GM12891 (cell line): ENCODE results near the gene MBLAC2.

Source experiments
- DNase-seq: peaks from one replicate; pipeline ENCODE4 v3.0.0; 2011; ENCODE audit warnings: low spot score; ENCODE audit not compliant: insufficient read length
- FAIRE-seq: peaks from 2 replicates; lab custom pipeline; 2011; peaks lifted over from hg19 to GRCh38; lab: Jason Lieb, UNC
- PAX5 ChIP-seq: IDR thresholded peaks from 2 replicates; pipeline ENCODE4 v1.6.1; 2011; ENCODE audit warnings: low read length, moderate library complexity, mild to moderate bottlenecking; ENCODE audit not compliant: insufficient read depth, severe bottlenecking
- POLR2A ChIP-seq: IDR thresholded peaks from 2 replicates; pipeline ENCODE4 v1.6.1; 2011; ENCODE audit warnings: low read depth, low read length, control low read depth
- POLR2AphosphoS5 ChIP-seq: IDR thresholded peaks from 2 replicates; pipeline ENCODE4 v1.6.1; 2011; ENCODE audit warnings: low read depth, low read length, control low read depth
- POU2F2 ChIP-seq: IDR thresholded peaks from 2 replicates; pipeline ENCODE4 v1.6.1; 2011; ENCODE audit warnings: low read depth, mild to moderate bottlenecking, control low read depth, low read length, moderate library complexity
- SPI1 ChIP-seq: IDR thresholded peaks from 2 replicates; pipeline ENCODE4 v1.6.1; 2011; ENCODE audit warnings: low read depth, low read length, control low read depth
- TAF1 ChIP-seq: IDR thresholded peaks from 2 replicates; pipeline ENCODE4 v1.6.1; 2011; ENCODE audit warnings: low read depth, low read length, control low read depth

Gene MBLAC2

DNA sequence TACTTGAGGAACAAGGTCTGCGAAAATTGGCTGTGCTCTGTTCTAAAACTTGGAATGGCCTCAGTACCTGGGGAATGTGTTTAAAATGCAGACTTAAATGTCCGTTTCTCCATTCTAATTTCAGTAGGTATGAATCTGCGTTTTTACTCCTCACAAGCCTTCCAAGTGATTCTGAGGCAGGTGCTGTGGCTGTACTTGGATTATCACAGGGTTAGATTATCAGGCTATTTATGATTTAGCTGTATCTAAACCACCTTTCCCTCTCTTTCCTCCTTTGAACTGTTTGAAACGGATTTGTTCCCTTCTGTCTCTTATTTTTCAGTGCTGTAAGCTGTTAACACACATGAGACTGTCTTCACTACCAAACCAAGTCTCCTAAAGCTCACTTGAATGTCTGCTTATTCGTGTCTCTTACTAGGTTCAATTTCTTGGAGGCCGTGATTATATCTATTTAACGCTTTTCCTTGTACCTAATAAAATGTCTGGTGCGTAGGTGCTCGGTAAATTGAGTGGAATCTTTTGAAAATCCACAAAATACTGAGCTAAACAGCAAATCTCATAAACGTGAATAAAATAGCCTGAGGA is 64.3 kb downstream of the MBLAC2 start:
- DNase-seq (no peak), FAIRE-seq (no peak)
- TF ChIP-seq POLR2A (no peak), PAX5 (no peak)

- FAIRE-seq (peak; percentile 98), DNase-seq (peak; percentile 41)
- TF ChIP-seq POLR2A: peak; percentile 97
- no peak for TF ChIP-seq PAX5
- peak; percentile 90 for TF ChIP-seq TAF1
- peak; percentile 48; the same call in 1 of the 2 replicates for TF ChIP-seq SPI1
- TF ChIP-seq POU2F2: peak; percentile 76
- peak; percentile 97 for TF ChIP-seq POLR2AphosphoS5
Observed at GRCh38 chr5:90409318-90410177, 65.0 kb downstream of the MBLAC2 start, which contains the start of gene CETN3. CETN3 (minus strand) TSS chr5:90409756; CDS start chr5:90409661, 95 bp downstream.

DNA sequence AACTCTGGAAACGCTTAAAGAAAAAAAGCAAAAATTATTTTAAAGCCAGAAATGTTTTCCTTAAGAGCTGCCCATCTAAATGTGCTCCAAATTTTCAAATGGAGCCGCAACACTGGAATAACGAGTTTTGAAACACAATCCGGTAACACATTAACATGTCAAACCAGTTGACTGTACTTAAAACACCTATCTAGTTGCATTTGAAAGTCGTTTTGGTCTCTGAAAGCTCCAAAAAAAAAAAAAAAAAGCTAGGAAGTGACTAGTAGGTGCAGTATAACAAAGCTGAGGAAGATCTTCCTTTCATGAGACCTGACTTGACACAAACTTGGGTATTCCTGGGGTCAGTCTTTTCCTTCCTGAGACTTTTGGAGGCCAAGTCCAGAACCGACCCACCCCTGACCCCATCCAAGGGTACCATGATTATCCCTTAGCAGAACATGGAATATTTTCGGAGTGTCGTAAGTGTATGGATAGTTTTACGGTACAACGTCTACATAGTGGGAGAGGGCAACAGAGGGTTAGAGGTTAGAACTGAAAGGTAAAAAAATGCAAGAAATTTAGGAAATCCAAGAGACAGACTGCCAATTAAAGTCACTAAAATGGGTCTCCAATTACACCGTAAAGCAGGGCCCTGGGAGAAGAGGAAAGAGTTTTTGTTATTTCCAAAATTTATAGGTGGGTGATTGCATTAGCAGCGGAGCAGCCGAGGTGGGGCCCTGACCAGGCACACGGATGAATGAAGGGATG is 65.8 kb downstream of the MBLAC2 start:
- no peak for FAIRE-seq

More for the DNA sequence above, 65.8 kb downstream of the MBLAC2 start:
- DNase-seq: no peak
- no peak for TF ChIP-seq POLR2AphosphoS5
- no peak for TF ChIP-seq POLR2A
- no peak for TF ChIP-seq POU2F2
- no peak for TF ChIP-seq SPI1
- no peak for TF ChIP-seq PAX5
- no peak; the same call in 1 of the 2 replicates for TF ChIP-seq TAF1
